Activated T-helper 1 cell treated with anti-CD3 and anti-CD28 coated beads, Interleukin-2, amount 50 U/mL, for 16 hours (primary cell): ENCODE measurements around the gene PDGFD.

ENCODE experiments used
- DNase-seq, 2 donors: peaks; one replicate each; pipeline ENCODE4 v3.0.0-alpha.2; 2020; ENCODE audit warnings: low read depth in 1 of 2, low spot score in 1 of 2

The PDGFD gene

GRCh38 chr11:104001561-104002056 is 162.3 kb downstream of the PDGFD start:
- no peak for DNase-seq

GRCh38 chr11:104000798-104001197 is 163.1 kb downstream of the PDGFD start:
- DNase-seq: no peak

GRCh38 chr11:103998826-103999508 is 165.0 kb downstream of the PDGFD start:
- no peak for DNase-seq

- no peak for DNase-seq
These were observed 166.9 kb downstream of the PDGFD start for GRCh38 chr11:103997082-103997481.

GRCh38 chr11:103995896-103996295 is 168.1 kb downstream of the PDGFD start:
- no peak for DNase-seq

GRCh38 chr11:103994518-103994917 is 169.4 kb downstream of the PDGFD start:
- no peak for DNase-seq

- no peak for DNase-seq
These were observed 169.9 kb downstream of the PDGFD start for GRCh38 chr11:103994094-103994493.

GRCh38 chr11:103993507-103993906 is 170.4 kb downstream of the PDGFD start:
- DNase-seq: no peak

GRCh38 chr11:103988595-103988969 is 175.4 kb downstream of the PDGFD start:
- no peak for DNase-seq

- no peak for DNase-seq
These were observed 176.0 kb downstream of the PDGFD start for GRCh38 chr11:103987629-103988594.

GRCh38 chr11:103985041-103985440 is 178.9 kb downstream of the PDGFD start:
- no peak for DNase-seq

- no peak for DNase-seq
These were observed 183.8 kb downstream of the PDGFD start for GRCh38 chr11:103980108-103980507.

GRCh38 chr11:103978616-103979595 is 185.0 kb downstream of the PDGFD start:
- no peak for DNase-seq

- DNase-seq: no peak
These were observed 191.9 kb downstream of the PDGFD start for GRCh38 chr11:103972013-103972412.

GRCh38 chr11:103970701-103971249 is 193.2 kb downstream of the PDGFD start:
- DNase-seq: no peak

GRCh38 chr11:103968685-103969084 is 195.3 kb downstream of the PDGFD start:
- DNase-seq: no peak

- no peak for DNase-seq
These were observed 196.0 kb downstream of the PDGFD start for GRCh38 chr11:103967985-103968384.

- DNase-seq: no peak
These were observed 199.6 kb downstream of the PDGFD start for GRCh38 chr11:103964390-103964789.

- no peak for DNase-seq
These were observed 200.3 kb downstream of the PDGFD start for GRCh38 chr11:103963648-103964047.

GRCh38 chr11:103961010-103961409 is 202.9 kb downstream of the PDGFD start:
- no peak for DNase-seq

- no peak for DNase-seq
These were observed 203.8 kb downstream of the PDGFD start for GRCh38 chr11:103960108-103960507.
